GM19468 (cell line): ENCODE data around the gene EIPR1.
A peak's percentile ranks its signal among the peaks of the same experiment; 100 is the strongest.

ENCODE experiments used
- ATAC-seq: cut with Tn5 transposase; IDR thresholded peaks from one replicate; pipeline ENCODE4 v1.9.1; 2021; ENCODE audit warnings: mild to moderate bottlenecking, moderate library complexity, moderate number of reproducible peaks; ENCODE audit not compliant: unreplicated experiment; ENCODE audit errors: extremely low read depth

EIPR1 gene

DNA sequence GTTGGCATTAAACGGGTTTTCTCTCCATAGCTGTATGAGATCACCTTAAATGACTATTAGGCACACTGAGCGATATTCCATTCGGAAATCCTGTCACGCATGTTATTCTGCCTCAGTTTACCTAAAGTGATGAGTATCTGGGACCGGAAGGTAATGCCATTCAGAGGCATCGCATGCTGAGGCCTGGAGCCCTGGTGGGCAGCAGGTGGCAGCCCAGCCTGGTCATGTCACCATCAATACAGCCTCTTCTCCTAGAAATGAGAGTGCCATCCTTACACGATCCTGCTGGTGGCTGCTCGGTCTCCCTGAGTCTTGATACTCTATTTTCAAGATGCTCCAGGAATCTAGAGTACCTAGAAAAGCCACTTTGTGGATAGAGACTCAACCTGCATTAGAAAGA, 119.8 kb downstream of the EIPR1 start:
- ATAC-seq = no peak

GRCh38 chr2:3257166-3257565, 120.5 kb downstream of the EIPR1 start:
- no peak for ATAC-seq

DNA sequence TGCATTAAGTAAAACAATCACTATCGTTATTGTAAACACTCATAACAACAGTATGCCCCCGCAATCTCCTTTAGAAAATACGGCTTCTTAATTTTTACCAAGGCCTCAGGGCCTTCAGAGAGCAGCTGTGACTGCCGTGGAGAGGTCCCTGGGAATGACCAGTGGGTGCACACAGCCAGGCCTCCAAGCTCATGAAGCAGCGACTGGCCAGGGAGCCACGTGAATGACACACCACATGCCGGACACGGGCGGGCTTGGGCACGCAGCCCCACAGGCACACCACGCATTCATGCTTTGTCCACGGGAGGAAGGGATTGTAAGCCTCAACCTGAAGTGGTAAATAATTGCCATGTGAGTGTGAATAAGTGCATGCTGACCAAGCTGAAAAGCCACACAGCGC, 121.0 kb downstream of the EIPR1 start:
- ATAC-seq = no peak

DNA sequence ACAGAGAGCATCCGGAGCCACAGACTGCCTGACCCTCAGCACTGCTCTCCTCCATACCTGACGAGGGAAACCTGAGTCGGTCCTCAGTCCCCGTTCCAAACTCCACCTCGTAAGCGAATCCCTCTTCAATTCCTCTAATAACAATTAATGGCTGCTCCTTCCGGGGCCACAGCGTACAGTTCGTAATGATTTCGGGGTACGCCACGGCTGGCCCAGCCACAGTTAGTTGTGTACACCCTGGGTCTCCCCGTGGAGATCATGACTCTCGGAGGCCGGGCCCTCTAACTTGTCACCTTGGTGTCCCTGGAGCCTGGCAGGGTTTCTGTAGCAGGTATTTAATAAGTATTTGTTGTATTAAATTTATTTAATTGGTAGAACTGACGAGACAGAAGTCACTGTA, 121.5 kb downstream of the EIPR1 start:
- no peak for ATAC-seq

GRCh38 chr2:3254442-3254941, 123.1 kb downstream of the EIPR1 start:
- ATAC-seq = peak; percentile 67

- no peak for ATAC-seq
Observed at GRCh38 chr2:3253913-3254441, 123.6 kb downstream of the EIPR1 start.

- ATAC-seq = no peak
Observed at GRCh38 chr2:3251946-3252345, 125.7 kb downstream of the EIPR1 start.

DNA sequence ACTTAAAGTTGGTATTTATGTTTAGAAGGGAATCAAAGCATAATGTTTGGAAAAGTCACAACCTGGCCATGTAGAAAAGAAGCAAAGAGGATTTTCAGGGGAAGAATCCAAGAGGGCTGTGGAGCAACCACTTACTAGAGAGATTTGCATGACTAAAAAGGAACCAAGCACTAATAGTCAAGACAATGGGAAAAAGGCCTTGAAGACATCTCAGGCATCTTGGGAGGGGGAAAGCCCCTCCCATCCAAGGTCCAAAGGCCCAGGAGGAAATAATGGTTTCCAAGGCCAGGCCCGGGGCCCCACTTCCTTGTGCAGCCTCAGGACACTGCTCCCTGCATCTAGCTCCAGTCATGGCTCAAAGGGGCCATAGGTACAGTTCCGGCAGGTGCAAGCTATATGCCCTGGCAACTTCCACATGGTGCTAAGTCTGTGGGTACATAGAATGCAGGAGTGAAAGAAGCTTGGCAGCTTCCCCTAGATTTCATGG, 128.1 kb downstream of the EIPR1 start:
- ATAC-seq = no peak

DNA sequence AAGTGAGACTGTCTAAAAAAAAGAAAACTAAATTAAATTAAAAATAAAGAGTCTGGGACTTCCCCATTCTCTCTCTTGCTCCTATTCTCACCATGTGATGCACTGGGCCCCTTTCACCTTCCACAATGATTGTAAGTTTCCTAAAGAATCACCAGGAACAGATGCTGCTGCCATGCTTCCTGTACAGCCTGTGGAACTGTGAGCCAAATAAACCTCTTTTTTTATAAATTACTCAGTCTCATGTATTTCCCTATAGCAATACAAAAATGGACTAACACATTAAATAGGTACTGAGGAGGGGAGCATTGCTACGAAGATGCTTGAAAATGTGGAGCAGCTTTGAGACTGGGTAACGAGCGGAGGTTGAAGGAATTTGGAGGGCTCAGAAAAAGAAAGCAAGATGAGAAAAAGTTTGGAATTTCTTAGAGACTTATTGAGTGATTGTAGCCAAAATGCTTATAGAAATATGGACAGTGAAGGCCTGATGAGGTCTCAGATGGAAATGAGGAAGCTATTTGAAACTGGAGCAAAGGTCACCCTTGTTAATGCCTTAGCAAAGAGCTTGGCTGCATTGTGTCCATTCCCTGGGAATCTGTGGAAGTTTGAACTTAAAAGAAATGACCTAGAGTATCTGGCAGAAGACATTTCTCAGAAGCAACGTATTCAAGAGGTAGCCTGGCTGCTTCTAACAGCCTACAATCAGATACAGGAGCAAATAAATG, 128.7 kb downstream of the EIPR1 start:
- ATAC-seq = no peak

DNA sequence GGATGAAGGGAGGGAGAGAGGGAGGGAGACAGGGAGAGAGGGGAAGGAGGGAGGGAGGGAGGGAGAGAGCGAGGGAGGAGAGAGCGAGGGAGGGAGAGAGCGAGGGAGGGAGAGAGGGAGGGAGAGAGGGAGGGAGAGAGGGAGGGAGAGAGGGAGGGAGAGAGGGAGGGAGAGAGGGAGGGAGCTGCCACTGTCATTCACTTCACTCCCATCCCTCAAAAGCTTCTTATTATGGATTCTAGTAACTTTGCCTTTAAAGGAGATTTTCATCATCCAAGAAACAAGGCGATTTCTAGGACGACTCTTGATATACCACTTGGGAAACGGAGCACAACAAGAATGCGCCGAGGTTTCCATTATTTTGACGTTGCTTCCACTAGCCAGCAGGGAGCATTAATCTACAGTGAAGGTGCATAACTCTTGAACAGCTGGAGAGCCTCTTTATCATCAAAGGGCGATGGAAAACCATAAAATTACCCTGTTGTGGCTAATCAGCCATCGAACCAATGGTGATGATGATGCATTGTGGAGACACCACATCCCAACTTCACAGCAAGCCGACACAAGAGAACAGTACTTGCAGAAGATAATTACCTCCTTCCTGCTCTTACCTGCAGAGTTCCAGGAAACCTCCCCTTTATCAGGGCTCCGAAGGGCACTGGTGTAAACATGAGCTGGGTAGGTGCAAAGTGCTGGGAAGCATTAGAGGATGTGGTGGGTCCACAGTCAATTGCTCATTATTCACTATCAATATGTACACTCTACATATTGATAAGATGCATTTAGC, 130.5 kb downstream of the EIPR1 start:
- no peak for ATAC-seq

DNA sequence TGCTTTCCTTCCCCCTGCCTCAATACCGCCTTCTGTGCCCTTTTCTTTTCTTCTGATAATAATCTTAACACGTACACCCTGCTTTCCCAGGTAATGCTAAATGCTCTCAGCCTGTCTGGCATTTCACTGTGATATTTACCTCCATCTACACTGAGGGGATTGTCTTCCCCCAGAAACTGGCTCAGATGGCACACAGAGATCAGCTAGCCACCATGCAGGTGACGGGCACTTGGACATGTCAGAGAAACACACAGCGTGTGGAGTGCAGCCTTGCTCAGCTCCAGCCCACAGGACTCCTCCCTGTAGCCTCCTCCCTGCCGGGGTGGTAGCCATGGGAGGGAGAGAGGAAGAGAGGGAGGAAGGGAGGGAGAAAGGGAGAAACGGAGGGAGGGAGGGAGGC, 131.2 kb downstream of the EIPR1 start:
- no peak for ATAC-seq

- ATAC-seq = no peak
Observed at GRCh38 chr2:3244486-3244885, 133.1 kb downstream of the EIPR1 start.

DNA sequence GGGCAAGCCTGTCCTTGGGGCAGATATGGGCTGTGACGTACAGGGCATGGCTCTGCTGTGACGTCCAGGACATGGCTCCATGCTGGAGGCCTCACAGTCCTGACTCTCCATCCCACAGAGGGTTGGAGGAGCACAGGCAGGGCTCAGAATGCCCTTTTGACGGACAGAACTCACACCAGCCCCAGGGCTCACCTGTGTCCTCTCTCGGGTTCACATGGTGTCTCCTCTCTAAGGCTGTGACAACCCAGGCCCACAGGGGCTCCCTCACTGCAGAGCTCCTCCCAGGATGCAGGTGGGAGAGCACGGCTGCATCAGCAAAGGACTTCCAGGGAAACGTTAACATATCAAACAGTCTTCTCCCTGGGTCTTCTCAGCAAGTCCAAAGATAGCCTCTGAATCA, 133.8 kb downstream of the EIPR1 start:
- no peak for ATAC-seq

- peak; percentile 75 for ATAC-seq
Observed at GRCh38 chr2:3242747-3243369, 134.8 kb downstream of the EIPR1 start.

GRCh38 chr2:3241971-3242746, 135.5 kb downstream of the EIPR1 start:
- ATAC-seq = no peak

- ATAC-seq = peak; percentile 59
Observed at GRCh38 chr2:3238951-3239841, 138.4 kb downstream of the EIPR1 start.

DNA sequence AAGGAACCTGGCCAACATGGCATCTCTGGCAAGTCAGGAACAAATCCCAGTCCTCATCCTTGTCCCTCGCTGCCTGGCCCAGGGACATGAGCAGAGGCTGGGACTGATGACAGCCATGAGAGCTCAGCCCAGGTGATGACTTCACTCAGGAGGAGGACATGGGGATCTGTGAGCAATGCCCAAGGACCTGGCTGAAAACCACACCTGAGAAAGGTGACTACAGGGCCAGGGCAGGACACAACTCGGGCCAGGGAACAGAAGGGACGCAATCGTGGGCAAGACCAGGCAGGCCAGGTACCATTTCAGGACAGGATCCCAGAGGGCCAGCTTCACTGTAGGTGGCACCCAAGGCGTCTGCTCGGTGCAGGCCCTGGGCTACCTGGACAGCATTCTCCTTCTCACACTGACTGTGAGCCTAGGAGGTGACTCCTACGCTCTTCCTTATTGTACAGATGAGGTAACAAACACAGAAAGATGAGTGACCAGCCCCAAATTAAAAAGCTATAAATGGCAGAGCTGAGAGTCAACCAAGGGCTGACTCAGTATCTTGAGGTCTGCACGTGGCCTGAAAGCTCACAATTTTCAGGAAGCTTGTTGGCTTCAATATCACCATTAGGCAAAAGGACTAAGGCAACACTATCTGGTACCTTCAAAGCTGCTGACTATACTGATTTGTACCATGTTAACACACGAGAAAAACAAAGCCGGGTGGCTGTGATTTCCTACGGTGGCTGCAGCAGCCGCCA, 141.1 kb downstream of the EIPR1 start:
- no peak for ATAC-seq

- ATAC-seq = no peak
Observed at GRCh38 chr2:3233877-3234276, 143.7 kb downstream of the EIPR1 start.
